Thyroid gland (tissue), 4 donors: Measurements from ENCODE around the gene FOXM1.
A peak's percentile ranks its signal among the peaks of the same experiment; 100 is the strongest.

Experiments
- POLR2A ChIP-seq, 2 donors: fragments of 450-650 bp; IDR thresholded peaks; one replicate each; pipeline ENCODE4 v1.6.1; 2017; ENCODE audit warnings: antibody characterized with exemption in 2 of 2, mild to moderate bottlenecking in 2 of 2, moderate library complexity in 1 of 2
- TF ChIP-seq, protein P1 (sequence below), 6 experiments: fragments of 200-600 bp in 3 of 6; fragments of 450-650 bp in 3 of 6; sonication (generic) in 3 of 6; IDR thresholded peaks; one replicate each; pipeline ENCODE4 v1.5.1; 2016 to 2019; ENCODE audit warnings: antibody characterized with exemption in 6 of 6, mild to moderate bottlenecking in 2 of 6, inconsistent platforms in 1 of 6, moderate library complexity in 1 of 6

GRCh38 chr12:2890388-2891239 is 13.6 kb upstream of the FOXM1 start, which contains the start of gene TULP3:
- TF ChIP-seq, protein P1, sequence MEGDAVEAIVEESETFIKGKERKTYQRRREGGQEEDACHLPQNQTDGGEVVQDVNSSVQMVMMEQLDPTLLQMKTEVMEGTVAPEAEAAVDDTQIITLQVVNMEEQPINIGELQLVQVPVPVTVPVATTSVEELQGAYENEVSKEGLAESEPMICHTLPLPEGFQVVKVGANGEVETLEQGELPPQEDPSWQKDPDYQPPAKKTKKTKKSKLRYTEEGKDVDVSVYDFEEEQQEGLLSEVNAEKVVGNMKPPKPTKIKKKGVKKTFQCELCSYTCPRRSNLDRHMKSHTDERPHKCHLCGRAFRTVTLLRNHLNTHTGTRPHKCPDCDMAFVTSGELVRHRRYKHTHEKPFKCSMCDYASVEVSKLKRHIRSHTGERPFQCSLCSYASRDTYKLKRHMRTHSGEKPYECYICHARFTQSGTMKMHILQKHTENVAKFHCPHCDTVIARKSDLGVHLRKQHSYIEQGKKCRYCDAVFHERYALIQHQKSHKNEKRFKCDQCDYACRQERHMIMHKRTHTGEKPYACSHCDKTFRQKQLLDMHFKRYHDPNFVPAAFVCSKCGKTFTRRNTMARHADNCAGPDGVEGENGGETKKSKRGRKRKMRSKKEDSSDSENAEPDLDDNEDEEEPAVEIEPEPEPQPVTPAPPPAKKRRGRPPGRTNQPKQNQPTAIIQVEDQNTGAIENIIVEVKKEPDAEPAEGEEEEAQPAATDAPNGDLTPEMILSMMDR (IDR thresholded peaks at IDR 0.05) = peak in 1 of 6 experiments; percentile 13
- TF ChIP-seq POLR2A (IDR thresholded peaks at IDR 0.05) = peak; percentile 47 to 92
